GOT3 (cell line): ENCODE results near the gene SYVN1.
"Not testable (repeated sequence)": the region's sequence is repeated elsewhere in the genome, so short reads cannot be mapped to it uniquely, and the experiment has no call there.

ENCODE experiments used
- DNase-seq: peaks from one replicate; lab custom pipeline; 2025; ENCODE audit warnings: mixed read lengths; lab: John Stamatoyannopoulos, UW

The SYVN1 gene

DNA sequence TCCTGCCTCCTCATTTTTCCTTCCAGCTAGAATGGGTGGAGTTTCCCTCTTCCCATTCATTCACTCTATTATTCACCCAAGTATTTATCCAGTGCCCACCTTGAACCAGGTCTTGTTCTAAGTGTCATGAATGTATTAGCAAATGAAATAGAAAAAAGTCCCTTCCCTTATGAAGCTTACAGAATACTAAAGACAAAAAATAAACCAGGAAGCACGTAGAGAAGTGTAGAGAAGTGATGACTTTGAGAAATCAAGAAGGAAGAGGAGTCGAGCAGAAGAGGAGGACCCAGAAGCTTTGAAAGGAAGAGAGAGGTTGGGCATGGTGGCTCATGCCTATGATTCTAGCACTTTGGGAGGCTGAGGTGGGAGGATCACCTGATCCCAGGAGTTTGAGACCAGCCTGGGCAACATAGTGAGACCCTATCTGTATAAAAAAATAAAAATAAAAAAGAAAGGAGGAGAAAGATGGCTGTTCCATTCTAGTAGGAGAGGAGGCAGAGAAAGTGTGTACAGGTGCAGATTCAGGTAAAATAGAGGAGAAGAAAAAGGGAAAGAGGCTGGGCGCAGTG is 17.1 kb upstream of the SYVN1 start:
- no peak for DNase-seq

DNA sequence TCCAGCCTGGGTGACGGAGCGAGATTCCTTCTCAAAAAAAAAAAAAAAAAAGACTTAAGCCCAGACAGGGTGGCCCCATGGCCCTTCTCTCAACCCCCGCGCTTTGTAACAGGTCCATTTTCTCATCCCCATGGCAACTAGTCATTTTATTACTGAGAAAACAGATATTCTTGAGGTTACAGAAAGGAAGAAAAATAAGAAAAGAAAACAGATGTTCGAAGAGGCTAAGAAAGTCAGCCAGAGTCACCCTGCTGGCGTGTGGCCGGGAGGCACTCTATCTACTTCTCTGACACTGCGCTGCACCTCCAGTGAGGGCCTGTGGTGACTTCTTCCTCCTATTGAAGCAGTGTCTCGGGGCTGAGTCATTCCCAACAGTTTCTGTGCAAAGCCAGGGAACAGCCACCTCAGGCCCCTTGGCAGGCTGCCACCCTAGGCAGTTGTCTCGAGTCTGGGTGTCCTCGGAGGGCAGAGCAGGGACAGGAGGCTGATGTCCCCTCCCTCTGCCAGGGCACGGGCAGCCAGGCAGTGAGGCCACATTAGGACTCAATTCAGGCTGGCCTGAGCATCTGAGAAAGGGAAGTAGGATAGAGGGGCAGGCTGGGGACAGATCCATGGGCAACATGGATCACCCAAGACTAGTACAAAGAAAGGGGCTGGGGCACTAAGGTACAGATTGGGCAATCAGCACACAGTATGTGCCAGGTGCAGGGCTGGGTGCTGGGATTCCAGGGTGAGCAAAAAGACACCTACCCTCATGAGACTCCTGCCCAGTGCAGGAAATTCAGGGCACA is 16.4 kb upstream of the SYVN1 start:
- no peak for DNase-seq

DNA sequence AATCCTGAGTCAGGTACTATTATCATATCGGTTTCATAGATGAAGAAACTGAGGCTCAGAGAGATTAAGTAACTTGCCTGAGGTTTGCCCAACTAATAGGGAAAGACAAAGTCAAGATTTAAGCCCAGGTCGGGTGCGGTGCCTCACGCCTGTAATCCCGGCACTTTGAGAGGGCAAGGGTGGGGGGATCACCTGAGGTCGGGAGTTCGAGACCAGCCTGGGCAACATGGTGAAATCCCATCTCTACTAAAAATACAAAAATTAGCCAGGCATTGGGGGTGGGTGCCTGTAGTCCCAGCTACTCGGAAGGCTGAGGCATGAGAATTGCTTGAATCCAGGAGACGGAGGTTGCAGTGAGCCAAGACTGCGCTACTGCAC is 15.8 kb upstream of the SYVN1 start:
- DNase-seq: not testable (repeated sequence)

DNA sequence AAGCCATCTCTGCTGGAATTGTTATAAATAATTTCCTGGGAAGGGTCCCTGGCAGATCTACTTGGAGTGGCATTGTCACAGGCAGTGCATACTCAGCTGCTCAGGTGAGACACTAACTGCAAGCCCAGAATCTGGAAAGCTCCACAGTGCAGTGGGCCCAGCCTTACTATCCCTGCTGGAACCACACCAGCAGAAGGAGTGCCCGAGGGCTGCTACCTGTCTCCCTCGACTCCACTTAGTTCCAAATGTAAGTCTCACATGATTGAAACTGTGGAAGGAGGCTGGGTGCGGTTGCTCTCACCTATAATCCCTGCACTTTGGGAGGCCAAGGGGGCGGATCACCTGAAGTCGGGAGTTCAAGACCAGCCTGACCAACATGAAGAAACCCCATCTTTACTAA is 14.3 kb upstream of the SYVN1 start:
- no peak for DNase-seq

DNA sequence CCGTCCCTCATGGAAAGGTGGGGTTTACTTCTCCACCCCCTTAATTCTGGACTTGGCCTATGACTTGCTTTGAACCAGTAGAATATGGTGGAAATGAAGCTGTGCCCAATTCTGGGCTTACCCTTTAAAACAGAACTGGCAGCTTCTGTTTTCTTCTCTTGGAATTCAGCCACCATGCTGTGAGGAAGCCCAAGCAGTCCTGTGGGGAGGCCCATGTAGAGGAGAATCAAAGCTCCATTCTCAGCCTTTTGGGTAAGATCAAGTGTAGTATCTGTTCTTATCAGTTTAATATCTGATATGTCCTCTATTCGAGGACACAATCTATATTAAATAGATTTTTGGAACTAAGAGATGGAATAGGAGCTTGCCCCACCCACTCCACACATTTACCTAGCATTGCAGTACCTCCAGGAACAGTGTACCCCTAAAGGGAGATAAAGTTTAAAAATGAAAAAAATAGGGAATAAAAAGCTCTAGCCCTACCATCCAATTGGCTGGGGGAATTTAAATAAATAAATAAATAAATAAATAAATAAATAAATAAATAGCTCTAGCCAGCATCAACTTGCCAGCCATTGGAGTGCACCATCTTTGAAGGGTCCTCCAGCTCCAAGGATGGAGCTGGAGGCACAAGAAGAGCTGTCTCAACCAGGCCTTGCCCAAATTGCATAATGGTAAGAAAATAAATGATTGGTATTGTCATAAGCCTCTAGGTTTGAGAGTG is 13.2 kb upstream of the SYVN1 start:
- no peak for DNase-seq

DNA sequence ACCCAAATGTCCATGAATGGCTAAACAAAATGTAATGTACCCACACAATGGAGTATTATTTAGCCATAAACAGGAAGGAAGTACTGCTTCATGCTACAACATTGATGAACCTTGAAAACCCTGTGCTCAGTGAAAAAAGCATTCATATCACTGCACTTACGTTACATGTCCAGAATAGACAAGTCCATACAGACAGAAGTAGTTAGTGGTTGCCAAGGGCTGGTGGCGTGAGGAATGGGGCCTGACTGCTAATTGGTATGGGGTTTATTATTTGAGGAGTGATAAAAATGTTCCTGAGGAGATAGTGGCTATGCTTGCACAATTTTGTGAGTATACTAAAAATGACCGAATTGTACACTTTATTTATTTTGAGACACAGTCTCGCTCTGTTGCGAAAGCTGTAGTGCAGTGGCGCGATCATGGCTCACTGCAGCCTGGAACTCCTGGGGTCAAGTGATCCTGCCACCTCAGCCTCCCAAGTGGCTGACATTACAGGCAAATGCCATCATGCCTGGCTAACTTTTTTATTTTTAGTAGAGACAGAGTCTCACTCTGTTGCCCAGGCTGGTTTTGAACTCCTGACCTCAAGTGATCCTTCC is 7.7 kb upstream of the SYVN1 start:
- no peak for DNase-seq

DNA sequence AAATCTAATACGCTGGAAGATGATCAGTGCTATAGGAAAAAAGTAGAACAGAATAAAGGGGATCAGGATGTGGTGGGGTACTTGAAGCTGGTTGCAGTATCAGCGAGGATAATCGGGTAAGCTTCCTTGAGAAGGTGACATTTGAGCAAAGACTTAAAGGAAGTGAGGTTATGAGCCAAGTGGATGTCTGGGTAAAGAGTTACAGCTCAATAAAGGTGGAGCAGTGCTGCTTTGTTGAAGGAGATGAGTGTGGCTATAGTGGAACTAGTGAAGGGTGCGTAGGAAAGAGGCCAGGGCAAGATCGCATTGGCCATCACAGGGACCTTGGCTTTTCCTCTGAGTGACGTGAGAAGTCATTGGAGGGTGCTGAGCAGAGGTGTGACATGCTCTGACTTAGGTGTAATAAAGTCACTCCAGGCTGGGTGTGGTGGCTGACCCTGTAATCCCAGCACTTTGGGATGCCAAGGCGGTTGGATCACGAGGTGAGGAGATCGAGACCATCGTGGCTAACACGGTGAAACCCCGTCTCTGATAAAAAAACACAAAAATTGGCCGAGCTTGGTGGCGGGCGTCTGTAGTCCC is 2.3 kb upstream of the SYVN1 start:
- no peak for DNase-seq

DNA sequence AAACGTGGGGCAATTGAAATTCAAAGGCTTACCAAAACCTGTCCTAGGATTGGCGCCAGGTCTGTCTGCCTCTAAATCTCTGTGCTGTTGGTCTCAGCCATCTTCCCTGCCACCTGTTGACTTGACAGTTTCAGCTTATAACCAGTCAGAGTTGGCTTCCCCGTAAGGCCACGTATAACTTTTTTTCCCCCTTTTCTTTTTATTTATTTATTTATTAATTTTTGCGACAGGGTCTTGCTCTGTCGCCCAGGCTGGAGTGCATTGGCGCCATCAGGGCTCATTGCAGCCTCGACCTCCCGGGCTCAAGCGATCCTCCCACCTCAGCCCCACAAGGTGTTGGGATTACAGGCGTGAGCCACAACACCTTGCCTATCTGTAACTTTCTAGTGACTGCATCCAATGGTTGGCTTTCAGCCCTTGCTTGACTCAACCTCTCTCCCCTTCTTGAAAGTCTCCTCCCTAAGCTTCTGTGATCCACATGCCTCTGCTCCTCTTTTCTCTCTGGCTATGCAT is 1.4 kb upstream of the SYVN1 start:
- DNase-seq: no peak

DNA sequence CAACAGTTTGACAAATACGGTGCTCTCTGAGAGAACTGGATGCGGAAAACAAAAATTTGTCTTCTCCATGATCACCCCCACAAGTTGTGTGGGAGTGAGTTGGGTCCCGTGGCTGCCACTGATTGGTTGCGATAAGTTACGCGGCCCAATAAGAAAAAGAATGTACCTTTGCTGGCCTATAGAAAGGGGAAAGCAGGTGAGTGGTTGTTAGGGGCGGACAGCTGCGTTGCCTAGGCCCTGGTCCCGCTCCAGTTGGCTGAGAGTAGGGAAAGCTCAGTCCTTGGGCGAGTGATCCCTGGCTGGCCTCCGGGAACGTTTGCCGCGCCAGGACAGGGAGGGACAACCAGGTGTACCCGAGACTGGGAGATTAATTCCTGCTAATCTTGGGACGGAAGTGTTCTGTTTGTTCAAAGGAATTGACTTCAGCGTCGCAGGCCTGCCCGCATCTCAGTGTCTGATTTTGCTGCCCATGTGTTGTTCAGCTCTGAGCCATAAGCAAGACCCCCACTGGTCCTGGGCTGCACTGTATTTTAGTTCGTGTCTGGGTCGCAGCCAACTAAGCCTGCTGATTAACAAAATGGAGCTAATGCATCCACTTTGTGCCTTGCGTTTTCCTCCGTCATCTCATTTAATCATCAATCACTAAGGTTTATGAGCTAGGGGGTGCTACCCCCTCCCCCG is 773 bp upstream of the SYVN1 start:
- peak; percentile 44 for DNase-seq

DNA sequence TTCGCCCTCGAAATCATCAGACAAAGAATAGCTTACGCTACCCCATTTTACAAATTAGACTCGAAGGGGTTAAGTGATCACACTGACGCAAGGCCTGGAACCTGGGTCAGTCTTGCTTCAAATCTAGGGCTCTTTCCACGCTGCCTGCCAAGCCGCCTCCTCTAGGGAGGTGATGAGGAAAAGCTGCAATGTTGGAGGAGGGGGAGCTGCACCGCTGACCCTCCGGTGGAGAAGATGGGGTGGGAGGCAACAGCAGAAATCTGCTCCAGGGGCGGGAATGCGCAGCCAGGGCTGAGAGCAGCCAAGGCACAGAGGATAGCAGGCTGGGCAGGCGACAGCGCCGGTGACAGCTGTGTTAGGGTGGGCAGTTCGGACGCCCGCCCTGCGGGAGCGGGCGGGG is 595 bp downstream of the SYVN1 start:
- no peak for DNase-seq

DNA sequence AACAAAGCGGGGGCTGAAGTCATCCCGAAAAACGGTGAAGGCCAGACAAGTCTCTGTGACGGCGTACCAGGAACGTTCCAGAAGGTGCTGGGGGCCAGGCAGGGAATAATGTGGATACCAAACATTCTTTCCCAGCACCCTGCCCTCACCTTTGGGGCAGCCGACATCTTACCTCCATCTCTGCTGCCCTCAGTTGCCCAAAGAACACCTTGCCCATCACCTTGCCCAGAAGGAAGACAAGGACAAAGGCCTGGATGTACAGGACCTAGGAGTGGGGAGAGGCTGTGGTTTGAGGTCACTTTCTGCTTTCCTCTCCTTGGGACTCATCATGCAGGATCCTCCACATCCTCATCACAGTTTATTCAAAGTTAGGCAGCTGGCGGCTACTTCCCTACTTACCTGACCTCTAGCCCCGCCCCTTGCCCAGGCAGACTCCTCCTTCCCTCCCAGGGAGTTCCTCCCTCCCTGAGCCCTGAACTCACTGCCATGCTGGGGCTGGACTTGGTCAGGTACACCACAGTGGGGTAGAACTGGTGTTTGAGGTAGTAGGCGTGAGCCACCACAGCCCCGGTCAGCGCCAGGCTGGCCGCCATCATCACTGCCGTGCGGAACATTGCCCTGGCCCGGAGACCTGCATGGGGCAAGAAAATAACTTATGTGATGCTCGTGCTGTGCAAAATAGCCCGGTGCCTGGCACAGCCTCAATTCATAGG is 1.2 kb downstream of the SYVN1 start:
- no peak for DNase-seq

DNA sequence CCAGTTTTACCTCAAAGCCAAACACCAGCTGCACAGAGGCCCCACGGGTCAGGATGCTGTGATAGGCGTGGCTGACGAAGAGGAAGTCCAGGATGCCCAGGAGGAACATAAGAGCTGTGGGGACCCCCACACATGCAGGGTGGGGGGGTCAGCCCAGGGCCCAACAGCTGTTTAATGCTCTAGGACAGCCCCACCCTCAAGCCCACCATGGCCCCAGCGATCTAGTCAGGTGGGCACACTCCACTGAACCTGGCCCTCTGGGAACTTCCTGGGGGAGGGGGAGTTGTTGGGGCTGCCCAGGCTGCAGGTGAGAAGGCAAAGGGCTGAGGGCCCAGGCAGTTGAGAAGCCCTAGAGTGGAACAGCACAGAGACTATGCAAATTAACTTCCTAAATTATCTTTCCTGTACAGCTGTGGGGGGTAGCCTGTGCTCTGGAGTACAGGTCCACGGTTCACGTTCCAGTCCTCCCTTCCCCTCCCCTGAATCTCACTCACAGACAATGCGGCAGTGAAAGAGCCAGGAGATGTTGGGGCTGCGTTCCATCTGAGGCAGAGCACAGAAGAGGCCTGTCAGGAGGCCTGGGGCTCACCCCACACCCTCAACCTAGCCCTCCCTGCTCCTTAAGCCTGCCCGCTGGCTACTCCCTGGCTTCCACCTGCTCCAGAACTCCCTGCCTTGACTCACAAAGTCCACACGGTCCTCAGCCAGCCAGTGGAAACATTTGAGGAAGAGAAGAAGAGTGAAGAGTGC is 1.9 kb downstream of the SYVN1 start:
- no peak for DNase-seq

DNA sequence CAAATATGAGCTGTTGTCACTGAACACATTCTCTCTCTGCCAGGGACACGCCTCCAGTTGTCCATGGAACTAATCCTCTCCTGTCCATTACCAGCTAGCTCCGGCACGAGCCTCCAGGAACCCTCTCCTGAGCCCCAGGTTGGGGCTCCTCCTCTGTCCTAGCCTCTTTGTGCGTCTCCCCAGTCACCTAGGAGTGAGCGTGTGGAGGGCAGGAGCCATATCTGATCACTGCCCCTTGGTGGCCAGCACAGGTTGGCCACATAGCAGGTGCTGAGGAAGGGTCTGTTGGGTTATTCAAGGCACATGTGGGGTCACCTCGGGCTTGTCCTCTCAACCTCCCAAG is 2.5 kb downstream of the SYVN1 start:
- no peak for DNase-seq

DNA sequence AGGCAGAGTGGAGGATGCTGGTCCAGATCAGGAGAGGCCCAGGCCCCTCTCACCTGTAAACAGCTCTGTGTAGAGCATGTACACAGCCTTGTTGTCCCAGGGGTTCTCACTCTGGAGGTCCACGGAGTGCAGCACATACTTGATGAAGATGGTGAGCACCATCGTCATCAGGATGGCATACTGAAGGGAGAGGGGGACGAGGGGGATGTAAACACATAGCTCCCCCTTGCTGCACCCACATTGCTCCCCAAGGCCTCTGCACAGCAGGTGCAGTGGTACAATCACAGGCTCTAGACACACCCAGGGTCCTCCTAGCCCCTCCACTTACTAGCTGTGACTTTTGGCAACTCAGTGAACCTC is 2.9 kb downstream of the SYVN1 start:
- DNase-seq: no peak

DNA sequence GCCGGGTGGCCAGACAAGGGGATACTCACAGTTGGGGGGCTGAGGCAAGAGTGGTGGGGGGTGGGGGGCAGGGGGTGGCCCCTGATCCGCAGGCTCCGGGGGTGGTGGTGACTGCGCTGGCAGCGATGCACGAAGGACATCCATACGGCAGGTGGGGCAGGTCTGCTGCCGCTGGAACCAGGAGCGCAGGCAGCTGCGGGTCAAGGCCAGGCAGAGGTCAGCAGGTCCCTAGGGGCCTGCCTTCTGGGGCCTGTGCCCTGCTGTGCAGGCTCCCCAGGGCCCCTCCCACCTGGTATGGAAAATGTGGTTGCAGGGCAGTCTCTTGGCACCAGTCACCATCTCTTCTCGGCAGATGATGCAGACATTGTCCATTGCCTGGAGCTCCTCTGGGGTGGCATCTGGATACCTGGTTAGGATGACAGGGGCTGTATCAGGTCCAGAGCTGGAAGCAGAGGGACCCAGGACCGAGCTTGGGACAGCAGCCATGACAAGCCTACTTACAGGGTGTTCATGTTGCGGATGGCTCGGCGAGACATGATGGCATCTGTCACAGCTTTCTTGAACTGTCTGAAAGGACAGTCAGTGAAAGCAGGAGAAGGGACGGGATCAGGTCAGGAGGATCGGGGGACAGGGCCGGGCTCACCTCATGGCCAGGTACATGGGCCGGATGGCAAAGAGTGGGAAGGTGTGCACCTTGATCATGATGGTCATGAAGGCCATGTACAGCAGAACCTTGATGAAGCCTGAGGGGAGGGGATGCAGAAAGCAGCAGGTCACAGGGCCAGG is 3.5 kb downstream of the SYVN1 start:
- DNase-seq: no peak

DNA sequence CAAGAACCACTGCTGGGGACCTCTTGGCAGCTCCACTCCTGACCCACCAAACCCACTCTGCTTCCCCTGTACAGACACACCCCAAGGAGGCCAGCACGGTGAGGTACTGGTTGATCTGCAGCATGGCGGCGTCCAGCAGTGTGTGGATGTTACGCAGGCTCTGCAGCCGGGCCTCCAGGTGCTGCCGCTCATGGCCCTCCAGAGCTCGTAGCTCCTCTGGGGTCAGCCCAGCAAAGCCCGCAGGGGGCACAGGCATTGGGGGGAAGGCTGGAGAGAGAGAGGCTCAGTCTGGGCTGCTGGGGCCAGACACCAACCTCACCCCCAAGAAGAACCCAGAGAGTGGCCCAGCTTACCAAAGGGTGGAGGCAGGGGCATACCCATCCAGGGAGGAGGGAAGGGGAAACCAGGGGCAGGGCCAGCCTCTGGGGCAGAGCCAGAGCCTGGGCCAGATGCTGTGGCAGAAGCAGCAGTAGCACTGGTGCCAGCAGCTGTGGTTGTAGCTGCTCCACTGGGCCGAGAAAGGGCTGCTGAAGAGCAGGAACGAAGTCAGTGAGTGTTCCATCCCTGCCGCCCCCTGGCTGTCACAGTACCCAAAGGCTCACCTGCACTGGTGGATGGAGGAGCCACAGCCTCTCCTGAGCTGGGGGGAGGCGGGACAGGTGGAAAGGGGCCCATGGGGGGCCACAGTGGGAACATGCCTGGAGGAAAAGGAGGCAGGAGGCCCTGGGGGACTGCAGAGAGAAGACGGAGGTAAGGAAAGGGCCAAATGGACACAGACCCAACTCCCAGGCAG is 4.5 kb downstream of the SYVN1 start:
- DNase-seq: no peak

DNA sequence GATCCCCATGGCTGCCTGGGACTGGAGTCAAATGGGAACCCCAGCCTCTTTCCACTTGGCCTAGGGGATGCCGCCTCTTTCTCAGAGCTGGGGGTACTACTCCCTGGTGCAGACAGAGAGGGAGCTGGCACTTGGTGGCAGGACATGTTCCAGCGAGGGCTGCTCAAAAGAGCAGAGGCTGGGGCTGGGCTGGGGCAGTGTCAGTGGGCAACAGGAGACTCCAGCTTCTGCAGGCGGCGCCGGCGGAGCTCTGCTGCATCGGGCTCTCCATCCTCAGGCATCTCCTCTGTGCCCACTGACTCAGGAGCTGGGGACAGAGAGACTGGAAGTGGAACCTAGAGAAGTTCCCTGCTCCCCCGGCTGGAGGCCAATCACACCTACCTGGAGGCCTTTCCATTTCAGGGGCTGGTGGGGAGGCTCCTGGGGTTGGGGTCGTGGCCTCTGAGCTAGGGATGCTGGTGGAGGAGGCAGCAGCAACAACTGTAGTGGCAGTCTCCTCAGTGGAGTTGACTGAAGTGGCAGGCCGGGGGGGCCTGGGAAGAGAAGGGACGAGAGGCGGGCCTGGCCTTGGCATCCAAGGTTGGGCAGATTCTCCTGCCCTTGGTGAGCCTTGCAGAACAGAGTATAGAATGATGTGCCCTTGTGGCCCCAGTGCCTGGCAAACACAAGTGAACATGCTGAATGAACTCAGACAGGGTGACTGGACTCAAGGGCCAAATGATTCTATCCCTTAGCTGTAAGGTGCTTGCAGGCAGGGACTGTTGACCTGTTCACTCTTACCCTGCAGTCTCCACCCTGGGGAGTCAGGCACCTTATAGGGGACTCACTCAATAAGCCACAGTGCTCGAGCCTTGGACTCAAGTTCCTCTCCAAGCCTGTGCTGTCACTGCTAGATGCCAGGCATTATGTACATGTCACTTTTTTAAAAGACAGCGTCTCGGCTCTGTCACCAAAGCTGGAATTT is 5.9 kb downstream of the SYVN1 start:
- DNase-seq: no peak
